Transverse colon (tissue), 4 donors: ENCODE measurements around the gene MTA1.

Experiments used
- POLR2A ChIP-seq: fragments of 450-650 bp; IDR thresholded peaks from one replicate; pipeline ENCODE4 v1.6.1; 2016; ENCODE audit warnings: antibody characterized with exemption, mild to moderate bottlenecking, moderate library complexity
- POLR2AphosphoS5 ChIP-seq, 3 donors: sonication (generic); formaldehyde crosslinking; IDR thresholded peaks; one replicate each; pipeline ENCODE4 v1.6.1; 2016; ENCODE audit warnings: antibody characterized with exemption in 3 of 3
- TF ChIP-seq, protein P1 (sequence below), 5 experiments: fragments of 200-600 bp in 3 of 5; fragments of 450-650 bp in 2 of 5; sonication (generic) in 3 of 5; IDR thresholded peaks; 1 replicate in 2 of 5; 2 replicates in 3 of 5; pipeline ENCODE4 v1.5.1; 2016 to 2017; ENCODE audit warnings: antibody characterized with exemption in 5 of 5, inconsistent platforms in 3 of 5, mild to moderate bottlenecking in 2 of 5, moderate library complexity in 1 of 5

DNA sequence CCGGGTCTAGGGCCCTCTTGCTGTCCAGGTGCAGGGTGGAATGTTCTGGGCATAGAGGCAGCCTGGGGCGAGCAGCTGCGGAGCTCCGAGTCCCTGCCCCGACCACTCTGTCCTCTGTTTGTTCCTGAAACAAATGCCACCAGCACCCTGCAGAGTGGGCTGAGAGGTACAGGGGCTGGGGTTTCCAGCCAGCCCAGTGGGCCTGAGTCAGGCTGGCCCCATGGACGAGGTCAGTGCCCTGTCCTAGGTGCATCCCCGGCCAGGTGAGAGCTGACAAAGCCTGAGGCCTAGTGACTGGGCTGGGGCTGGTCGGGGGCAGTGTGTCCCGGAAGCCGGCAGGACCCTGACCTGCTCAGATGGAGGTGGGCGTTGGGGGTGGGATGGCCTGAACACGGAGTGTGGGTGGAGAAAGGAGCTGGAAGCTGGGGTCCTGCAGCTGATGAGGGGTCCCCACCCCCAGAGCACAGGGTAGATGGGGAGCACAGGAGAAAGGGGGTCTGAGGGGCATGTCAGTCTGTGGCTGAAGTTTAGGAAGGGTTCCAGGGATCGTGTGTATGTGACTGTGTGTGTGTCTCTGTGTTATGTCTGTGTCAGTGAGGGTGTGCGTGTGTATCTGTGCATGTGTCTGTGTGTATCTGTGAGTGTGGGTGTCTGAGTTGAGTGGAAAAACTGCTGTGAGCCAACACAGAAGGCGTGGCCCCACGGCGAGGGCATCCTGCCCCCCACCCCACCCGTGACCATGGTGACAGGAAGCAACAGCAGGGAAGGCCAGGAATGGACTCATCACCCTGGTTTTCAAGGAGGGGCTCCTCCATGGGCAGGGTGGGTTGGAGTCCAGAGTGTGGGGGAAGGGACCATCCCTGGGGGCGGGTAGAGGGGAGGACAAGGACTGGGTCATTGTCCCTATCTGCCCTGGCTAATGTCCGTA is 64.7 kb downstream of the MTA1 start:
- TF ChIP-seq, protein P1, sequence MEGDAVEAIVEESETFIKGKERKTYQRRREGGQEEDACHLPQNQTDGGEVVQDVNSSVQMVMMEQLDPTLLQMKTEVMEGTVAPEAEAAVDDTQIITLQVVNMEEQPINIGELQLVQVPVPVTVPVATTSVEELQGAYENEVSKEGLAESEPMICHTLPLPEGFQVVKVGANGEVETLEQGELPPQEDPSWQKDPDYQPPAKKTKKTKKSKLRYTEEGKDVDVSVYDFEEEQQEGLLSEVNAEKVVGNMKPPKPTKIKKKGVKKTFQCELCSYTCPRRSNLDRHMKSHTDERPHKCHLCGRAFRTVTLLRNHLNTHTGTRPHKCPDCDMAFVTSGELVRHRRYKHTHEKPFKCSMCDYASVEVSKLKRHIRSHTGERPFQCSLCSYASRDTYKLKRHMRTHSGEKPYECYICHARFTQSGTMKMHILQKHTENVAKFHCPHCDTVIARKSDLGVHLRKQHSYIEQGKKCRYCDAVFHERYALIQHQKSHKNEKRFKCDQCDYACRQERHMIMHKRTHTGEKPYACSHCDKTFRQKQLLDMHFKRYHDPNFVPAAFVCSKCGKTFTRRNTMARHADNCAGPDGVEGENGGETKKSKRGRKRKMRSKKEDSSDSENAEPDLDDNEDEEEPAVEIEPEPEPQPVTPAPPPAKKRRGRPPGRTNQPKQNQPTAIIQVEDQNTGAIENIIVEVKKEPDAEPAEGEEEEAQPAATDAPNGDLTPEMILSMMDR (IDR thresholded peaks at IDR 0.05): no peak
- TF ChIP-seq POLR2AphosphoS5 (IDR thresholded peaks at IDR 0.05) (peak in 1 of 3 donors; percentile 48), POLR2A (peak; percentile 11)
